ENCODE measurements around the gene RCN1.

GRCh38 chr11:32088117-32088941 is 2.5 kb upstream of the RCN1 start:
- TF ChIP-seq, protein P1, sequence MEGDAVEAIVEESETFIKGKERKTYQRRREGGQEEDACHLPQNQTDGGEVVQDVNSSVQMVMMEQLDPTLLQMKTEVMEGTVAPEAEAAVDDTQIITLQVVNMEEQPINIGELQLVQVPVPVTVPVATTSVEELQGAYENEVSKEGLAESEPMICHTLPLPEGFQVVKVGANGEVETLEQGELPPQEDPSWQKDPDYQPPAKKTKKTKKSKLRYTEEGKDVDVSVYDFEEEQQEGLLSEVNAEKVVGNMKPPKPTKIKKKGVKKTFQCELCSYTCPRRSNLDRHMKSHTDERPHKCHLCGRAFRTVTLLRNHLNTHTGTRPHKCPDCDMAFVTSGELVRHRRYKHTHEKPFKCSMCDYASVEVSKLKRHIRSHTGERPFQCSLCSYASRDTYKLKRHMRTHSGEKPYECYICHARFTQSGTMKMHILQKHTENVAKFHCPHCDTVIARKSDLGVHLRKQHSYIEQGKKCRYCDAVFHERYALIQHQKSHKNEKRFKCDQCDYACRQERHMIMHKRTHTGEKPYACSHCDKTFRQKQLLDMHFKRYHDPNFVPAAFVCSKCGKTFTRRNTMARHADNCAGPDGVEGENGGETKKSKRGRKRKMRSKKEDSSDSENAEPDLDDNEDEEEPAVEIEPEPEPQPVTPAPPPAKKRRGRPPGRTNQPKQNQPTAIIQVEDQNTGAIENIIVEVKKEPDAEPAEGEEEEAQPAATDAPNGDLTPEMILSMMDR (IDR thresholded peaks at IDR 0.05; ENCODE audit: borderline replicate concordance, extremely low read depth, low read length, poor library complexity, severe bottlenecking) = no peak
- no peak for TF ChIP-seq EZH2 (IDR thresholded peaks at IDR 0.05; ENCODE audit: borderline replicate concordance, low read depth, low read length, severe bottlenecking)

Data from DND-41 (cell line).